ENCODE results near the gene SH3RF1.

GRCh38 chr4:169184236-169184635 lies 86.5 kb downstream of the SH3RF1 start:
- TF ChIP-seq CTCF (IDR thresholded peaks at IDR 0.05; ENCODE audit: control extremely low read depth in 1 of 3, insufficient read depth in 1 of 3, low read depth in 1 of 3, low read length in 3 of 3) = no peak
- TF ChIP-seq RNF2 (IDR thresholded peaks at IDR 0.05; ENCODE audit: borderline replicate concordance, low read depth, low read length, missing control alignments, poor library complexity, severe bottlenecking) = no peak
- no peak for TF ChIP-seq ATF2 (IDR thresholded peaks at IDR 0.05; ENCODE audit: low read length)
- TF ChIP-seq GABPA (IDR thresholded peaks at IDR 0.05; ENCODE audit: borderline replicate concordance, insufficient read depth, low read length) = no peak
- no peak for TF ChIP-seq EP300 (IDR thresholded peaks at IDR 0.05; ENCODE audit: borderline replicate concordance in 1 of 2, low read depth in 2 of 2, low read length in 2 of 2)
- no peak for TF ChIP-seq POLR2A (IDR thresholded peaks at IDR 0.05; ENCODE audit: control extremely low read depth in 1 of 2, low read depth in 2 of 2, low read length in 2 of 2)
- no peak for TF ChIP-seq PHF8 (conservative IDR thresholded peaks at IDR 0.05; ENCODE audit: low read depth, low read length)
- TF ChIP-seq SP1 (IDR thresholded peaks at IDR 0.05; ENCODE audit: low read depth, low read length) = no peak
- TF ChIP-seq CEBPB (IDR thresholded peaks at IDR 0.05; ENCODE audit: low read depth, low read length) = no peak
